ENCODE results near the gene GRB10.

DNA sequence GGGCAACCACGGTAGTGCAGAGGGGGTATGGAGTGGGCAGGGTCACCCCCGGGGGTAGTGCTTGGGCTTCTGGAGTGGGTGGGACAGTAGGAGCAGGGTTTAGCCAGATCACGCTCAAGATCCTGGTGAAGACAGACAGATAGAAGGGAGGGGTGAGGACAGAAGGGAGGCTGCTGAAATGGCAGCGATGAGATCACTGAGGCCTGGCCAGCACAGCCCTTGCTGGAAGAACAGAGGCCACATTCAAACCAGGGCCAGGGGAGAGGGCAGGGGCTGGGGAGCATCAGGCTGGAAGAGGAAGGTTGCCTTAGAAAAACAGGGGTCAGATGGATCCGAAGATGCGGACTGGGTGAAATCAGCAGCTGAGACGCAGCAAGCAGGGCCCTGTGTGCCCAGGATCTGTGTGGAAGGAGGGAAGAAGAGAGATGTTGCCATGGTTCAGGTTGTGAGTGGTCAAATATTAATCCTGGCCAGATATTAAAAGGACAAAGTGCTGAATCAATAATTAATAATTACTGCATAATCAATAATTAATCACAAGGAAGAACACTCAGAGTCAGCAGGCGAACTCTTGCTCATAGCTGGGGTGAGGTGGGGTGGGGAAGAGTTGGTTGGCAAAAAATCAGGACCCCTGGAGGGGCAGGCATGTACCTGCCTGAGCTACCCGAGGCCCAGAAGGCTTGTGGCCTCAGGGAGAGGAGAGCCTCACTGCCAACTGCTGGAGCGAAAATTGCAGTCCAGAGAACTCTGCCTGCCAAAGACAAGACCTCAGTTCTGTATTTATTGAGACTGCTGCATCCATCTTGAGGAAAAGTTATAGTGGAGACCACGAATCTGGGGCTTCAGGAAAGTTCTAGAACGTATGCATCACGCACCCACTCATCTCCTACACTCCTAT is 105.7 kb downstream of the GRB10 start:
- TF ChIP-seq EZH2 (IDR thresholded peaks at IDR 0.05; ENCODE audit: borderline replicate concordance, low read depth, low read length, severe bottlenecking): no peak
- TF ChIP-seq, protein P1, sequence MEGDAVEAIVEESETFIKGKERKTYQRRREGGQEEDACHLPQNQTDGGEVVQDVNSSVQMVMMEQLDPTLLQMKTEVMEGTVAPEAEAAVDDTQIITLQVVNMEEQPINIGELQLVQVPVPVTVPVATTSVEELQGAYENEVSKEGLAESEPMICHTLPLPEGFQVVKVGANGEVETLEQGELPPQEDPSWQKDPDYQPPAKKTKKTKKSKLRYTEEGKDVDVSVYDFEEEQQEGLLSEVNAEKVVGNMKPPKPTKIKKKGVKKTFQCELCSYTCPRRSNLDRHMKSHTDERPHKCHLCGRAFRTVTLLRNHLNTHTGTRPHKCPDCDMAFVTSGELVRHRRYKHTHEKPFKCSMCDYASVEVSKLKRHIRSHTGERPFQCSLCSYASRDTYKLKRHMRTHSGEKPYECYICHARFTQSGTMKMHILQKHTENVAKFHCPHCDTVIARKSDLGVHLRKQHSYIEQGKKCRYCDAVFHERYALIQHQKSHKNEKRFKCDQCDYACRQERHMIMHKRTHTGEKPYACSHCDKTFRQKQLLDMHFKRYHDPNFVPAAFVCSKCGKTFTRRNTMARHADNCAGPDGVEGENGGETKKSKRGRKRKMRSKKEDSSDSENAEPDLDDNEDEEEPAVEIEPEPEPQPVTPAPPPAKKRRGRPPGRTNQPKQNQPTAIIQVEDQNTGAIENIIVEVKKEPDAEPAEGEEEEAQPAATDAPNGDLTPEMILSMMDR (IDR thresholded peaks at IDR 0.05; ENCODE audit: borderline replicate concordance, extremely low read depth, low read length, poor library complexity, severe bottlenecking): no peak
